Endodermal cell (in vitro differentiated cells): Measurements from ENCODE around the gene APOL3. TPM values are rescaled to one million over a fixed set of nuclear protein-coding genes. Genes with fewer than 3 reads are reported as not detected.
A peak's percentile ranks its signal among the peaks of the same experiment; 100 is the strongest.

ENCODE experiments used
- DNase-seq: peaks from one replicate; pipeline ENCODE4 v3.0.0-alpha.2; 2017
- H3K27ac ChIP-seq: 2 replicates; pipeline ENCODE4 v1.5.1; 2013; ENCODE audit warnings: mild to moderate bottlenecking, low read depth, low read length, moderate library complexity
- H3K27me3 ChIP-seq: 2 replicates; pipeline ENCODE4 v1.6.1; 2013; ENCODE audit warnings: mild to moderate bottlenecking, low read length, moderate library complexity; ENCODE audit not compliant: insufficient read depth, control insufficient read depth, poor library complexity, severe bottlenecking
- H3K36me3 ChIP-seq: 2 replicates; pipeline ENCODE4 v1.7.0; 2013; ENCODE audit warnings: mild to moderate bottlenecking, low read length, moderate library complexity; ENCODE audit not compliant: control insufficient read depth, insufficient read depth
- H3K4me1 ChIP-seq: one replicate; pipeline ENCODE4 v1.7.0; 2013; ENCODE audit warnings: low read length; ENCODE audit not compliant: control insufficient read depth, insufficient read depth
- H3K4me3 ChIP-seq: 2 replicates; pipeline ENCODE4 v1.5.1; 2013; ENCODE audit warnings: mild to moderate bottlenecking, low read length, moderate library complexity
- H3K9ac ChIP-seq: 2 replicates; pipeline ENCODE4 v1.6.1; 2013; ENCODE audit warnings: mild to moderate bottlenecking, low read length, moderate library complexity; ENCODE audit not compliant: poor library complexity, severe bottlenecking; ENCODE audit errors: extremely low read depth
- H3K9me3 ChIP-seq: 2 replicates; pipeline ENCODE4 v1.6.1; 2013; ENCODE audit warnings: mild to moderate bottlenecking, low read length, moderate library complexity; ENCODE audit not compliant: control insufficient read depth
- H3K27ac Mint-ChIP-seq: 2 replicates; pipeline ENCODE4 v1.8.0; 2020; ENCODE audit warnings: mixed read lengths
- H3K27me3 Mint-ChIP-seq: 2 replicates; pipeline ENCODE4 v1.8.0; 2021; ENCODE audit warnings: mild to moderate bottlenecking, mixed read lengths; ENCODE audit not compliant: insufficient read depth
- H3K36me3 Mint-ChIP-seq: 2 replicates; pipeline ENCODE4 v1.8.0; 2020; ENCODE audit warnings: low read depth, mixed read lengths
- H3K4me1 Mint-ChIP-seq: 2 replicates; pipeline ENCODE4 v1.8.0; 2020; ENCODE audit warnings: mixed read lengths
- H3K4me3 Mint-ChIP-seq: 2 replicates; pipeline ENCODE4 v1.8.0; 2020; ENCODE audit warnings: mild to moderate bottlenecking, moderate library complexity, mixed read lengths
- H3K9me3 Mint-ChIP-seq: 2 replicates; pipeline ENCODE4 v1.8.0; 2020; ENCODE audit warnings: mild to moderate bottlenecking, mixed read lengths
- WGBS, 2 experiments: methylation state at CpG; one replicate each; pipeline versions ENCODE4 v1.1.5 to v1.1.7; 2013; ENCODE audit warnings: missing lambda C conversion rate in 2 of 2, mixed read lengths in 1 of 2; ENCODE audit not compliant: insufficient coverage in 1 of 2, insufficient read length in 1 of 2; 5-methylcytosine and 5-hydroxymethylcytosine counted together
- total RNA-seq, 2 donors: library from RNA; stranded (reverse); fragmentation: NEBNext Ultra II Directional in 1 of 2; extraction: Animal tissue kit (Norgen Biotek cat#: 25700) in 1 of 2; gene quantifications; 2 replicates in 1 of 2; 3 replicates in 1 of 2; pipeline ENCODE4 v1.2.1, GENCODE V29; 2021
- TF ChIP-seq, protein P1 (sequence below): fragments of 200-600 bp; sonication (generic); conservative IDR thresholded peaks from 2 replicates; pipeline ENCODE4 v1.5.0; 2021; ENCODE audit warnings: antibody characterized with exemption, mild to moderate bottlenecking

APOL3 gene
- total RNA-seq, 2 donors from 2014 or later: 0.46 to 1.1 TPM

DNA sequence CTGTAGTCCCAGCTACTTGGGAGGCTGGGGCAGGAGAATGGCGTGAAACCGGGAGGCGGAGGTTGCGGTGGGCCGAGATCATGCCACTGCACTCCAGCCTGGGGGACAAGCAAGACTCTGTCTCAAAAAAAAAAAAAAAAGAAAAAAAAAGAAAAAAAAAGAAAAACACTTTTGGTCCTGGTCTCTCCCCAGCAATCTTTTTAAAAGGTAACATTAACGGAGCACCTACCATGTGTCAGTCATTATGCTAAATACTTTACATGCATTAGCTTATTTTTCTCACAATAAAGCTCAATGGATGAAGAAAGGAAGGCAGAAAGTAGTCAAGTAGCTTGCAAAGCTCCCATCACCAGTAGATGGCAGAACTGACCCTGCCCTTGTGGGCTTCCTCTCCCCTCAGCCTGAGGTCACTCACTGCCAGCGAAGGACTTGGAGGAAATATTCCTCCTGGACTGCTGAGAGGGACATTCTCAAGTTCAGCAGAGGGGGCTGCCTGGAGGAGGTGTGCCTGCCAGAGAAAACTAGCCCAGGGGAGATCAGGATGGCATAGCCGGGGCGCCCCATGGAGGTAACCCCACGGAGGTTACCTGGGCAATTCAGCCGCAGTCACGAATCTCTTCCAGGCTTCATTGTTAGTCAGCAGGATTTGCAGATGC is 15.5 kb downstream of the APOL3 start:
- Histone ChIP-seq H3K36me3 (no peaks in the 10 kb centered on the region), H3K9ac (no peak overlapping the region), H3K27me3 (no peaks in the 10 kb centered on the region), H3K4me1 (no peaks in the 10 kb centered on the region), H3K9me3 (no peaks in the 10 kb centered on the region), H3K4me3 (no peak overlapping the region), H3K27ac (no peak overlapping the region)
- DNase-seq: peak; percentile 90
- 4 to 41% methylated on average over 3 to 12 of the region's 12 CpGs for WGBS, 2 experiments
- Mint-ChIP-seq H3K9me3 (no peaks in the 10 kb centered on the region), H3K4me3 (no peak overlapping the region), H3K27ac (peak overlapping the region; percentile 65), H3K36me3 (no peaks in the 10 kb centered on the region), H3K27me3 (no peaks in the 10 kb centered on the region), H3K4me1 (peaks cover 18% of the 10 kb centered on the region)
- TF ChIP-seq, protein P1, sequence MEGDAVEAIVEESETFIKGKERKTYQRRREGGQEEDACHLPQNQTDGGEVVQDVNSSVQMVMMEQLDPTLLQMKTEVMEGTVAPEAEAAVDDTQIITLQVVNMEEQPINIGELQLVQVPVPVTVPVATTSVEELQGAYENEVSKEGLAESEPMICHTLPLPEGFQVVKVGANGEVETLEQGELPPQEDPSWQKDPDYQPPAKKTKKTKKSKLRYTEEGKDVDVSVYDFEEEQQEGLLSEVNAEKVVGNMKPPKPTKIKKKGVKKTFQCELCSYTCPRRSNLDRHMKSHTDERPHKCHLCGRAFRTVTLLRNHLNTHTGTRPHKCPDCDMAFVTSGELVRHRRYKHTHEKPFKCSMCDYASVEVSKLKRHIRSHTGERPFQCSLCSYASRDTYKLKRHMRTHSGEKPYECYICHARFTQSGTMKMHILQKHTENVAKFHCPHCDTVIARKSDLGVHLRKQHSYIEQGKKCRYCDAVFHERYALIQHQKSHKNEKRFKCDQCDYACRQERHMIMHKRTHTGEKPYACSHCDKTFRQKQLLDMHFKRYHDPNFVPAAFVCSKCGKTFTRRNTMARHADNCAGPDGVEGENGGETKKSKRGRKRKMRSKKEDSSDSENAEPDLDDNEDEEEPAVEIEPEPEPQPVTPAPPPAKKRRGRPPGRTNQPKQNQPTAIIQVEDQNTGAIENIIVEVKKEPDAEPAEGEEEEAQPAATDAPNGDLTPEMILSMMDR: peak; percentile 95

DNA sequence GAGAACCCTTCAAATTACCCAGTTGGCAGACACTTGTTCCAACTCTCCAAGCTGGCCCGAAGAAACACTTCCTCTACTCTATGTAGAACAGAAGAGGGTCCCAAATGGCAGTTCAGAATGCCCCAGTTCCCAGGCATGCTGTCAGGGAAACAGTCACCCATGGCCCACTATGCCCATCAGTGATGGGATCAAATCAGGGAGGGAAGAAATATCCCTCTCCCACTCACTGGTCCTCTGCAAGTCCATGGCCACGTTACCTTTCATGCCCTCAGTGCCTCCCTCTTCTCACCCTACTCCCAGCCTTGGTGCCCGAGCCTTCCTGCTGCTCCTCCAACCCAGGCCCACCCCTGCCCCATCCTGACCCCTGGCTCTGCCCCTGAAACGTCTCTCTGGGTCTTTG is 16.6 kb downstream of the APOL3 start:
- Histone ChIP-seq H3K9ac (no peak overlapping the region), H3K4me1 (no peaks in the 10 kb centered on the region), H3K9me3 (no peaks in the 10 kb centered on the region), H3K27me3 (no peaks in the 10 kb centered on the region), H3K27ac (no peak overlapping the region), H3K4me3 (no peak overlapping the region), H3K36me3 (no peaks in the 10 kb centered on the region)
- no peak overlapping the region for H3K27ac Mint-ChIP-seq
- DNase-seq: no peak
- no peaks in the 10 kb centered on the region for H3K27me3 Mint-ChIP-seq
- peaks cover 22% of the 10 kb centered on the region for H3K4me1 Mint-ChIP-seq
- WGBS, 2 experiments: 87 to 89% methylated on average over 2 to 4 of the region's 4 CpGs
- TF ChIP-seq, protein P1: no peak
- no peaks in the 10 kb centered on the region for H3K9me3 Mint-ChIP-seq
- no peaks in the 10 kb centered on the region for H3K36me3 Mint-ChIP-seq
- no peak overlapping the region for H3K4me3 Mint-ChIP-seq

DNA sequence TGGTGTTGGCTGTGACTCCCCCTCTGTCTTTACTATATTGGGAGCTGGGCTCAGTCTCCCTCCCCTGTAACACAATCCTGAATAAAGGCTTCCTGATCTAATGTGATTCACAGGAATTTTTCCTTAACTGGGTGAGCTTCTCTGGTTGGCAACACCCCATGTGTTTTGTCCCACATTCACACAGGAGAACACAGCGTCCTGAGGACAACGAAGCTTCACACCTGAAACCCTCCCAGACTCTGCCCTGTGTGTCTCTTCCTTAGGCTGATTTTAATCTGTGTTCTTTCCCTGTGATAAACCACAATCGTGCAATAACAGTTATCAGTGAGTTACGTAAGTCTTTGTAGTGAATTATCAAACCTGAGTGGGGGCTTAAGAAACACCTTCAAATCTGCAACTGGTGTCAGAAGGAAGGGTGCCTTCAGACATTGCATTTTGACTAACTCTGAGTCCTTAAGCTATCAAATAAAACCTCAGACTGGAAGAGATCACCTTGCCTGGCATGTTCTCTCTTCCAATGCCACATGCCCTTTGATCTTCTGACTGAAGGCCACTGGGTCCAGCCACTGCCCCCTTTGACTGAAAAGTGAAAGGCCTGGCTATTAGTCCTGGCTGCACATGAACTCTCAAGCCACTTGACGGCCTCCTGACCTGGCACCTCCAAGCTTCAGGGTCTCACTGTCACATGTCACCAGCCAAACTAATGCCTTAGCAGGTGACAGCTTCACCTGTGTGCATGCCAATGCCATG is 17.3 kb downstream of the APOL3 start:
- Histone ChIP-seq H3K27me3 (no peaks in the 10 kb centered on the region), H3K9me3 (no peaks in the 10 kb centered on the region), H3K9ac (no peak overlapping the region), H3K4me1 (no peaks in the 10 kb centered on the region), H3K27ac (no peak overlapping the region), H3K4me3 (no peak overlapping the region), H3K36me3 (no peaks in the 10 kb centered on the region)
- DNase-seq: no peak
- Mint-ChIP-seq H3K4me3 (no peak overlapping the region), H3K9me3 (no peaks in the 10 kb centered on the region), H3K4me1 (peaks cover 24% of the 10 kb centered on the region), H3K36me3 (no peaks in the 10 kb centered on the region), H3K27me3 (no peaks in the 10 kb centered on the region), H3K27ac (no peak overlapping the region)
- WGBS, 2 experiments: 83 to 87% methylated on average over 4 to 5 of the region's 5 CpGs
- TF ChIP-seq, protein P1: no peak
